Parathyroid adenoma (tissue), 2 donors: ENCODE measurements around the gene TEKTIP1.
A peak's percentile ranks its signal among the peaks of the same experiment; 100 is the strongest.
"Not testable (repeated sequence)": the region's sequence is repeated elsewhere in the genome, so short reads cannot be mapped to it uniquely, and the experiment has no call there.

ENCODE experiments used
- H2AFZ ChIP-seq: fragments of 300-600 bp; sonication (generic); one replicate; pipeline ENCODE4 v1.7.0; 2017; ENCODE audit warnings: antibody characterized with exemption, mild to moderate bottlenecking
- H3K27ac ChIP-seq: fragments of 300-600 bp; sonication (generic); one replicate; pipeline ENCODE4 v1.7.0; 2017
- H3K27me3 ChIP-seq: fragments of 300-600 bp; sonication (generic); one replicate; pipeline ENCODE4 v1.7.0; 2017; ENCODE audit warnings: low read length; ENCODE audit not compliant: control insufficient read depth, insufficient read depth
- H3K36me3 ChIP-seq: fragments of 300-600 bp; sonication (generic); one replicate; pipeline ENCODE4 v1.7.0; 2017; ENCODE audit warnings: low read length; ENCODE audit not compliant: control insufficient read depth, insufficient read depth
- H3K4me1 ChIP-seq: fragments of 300-600 bp; sonication (generic); one replicate; pipeline ENCODE4 v1.7.0; 2017; ENCODE audit warnings: control low read depth
- H3K4me2 ChIP-seq: fragments of 300-600 bp; sonication (generic); one replicate; pipeline ENCODE4 v1.7.0; 2017; ENCODE audit warnings: low read length
- H3K4me3 ChIP-seq: fragments of 300-600 bp; sonication (generic); one replicate; pipeline ENCODE4 v1.7.0; 2017; ENCODE audit warnings: low read depth, low read length
- H3K79me2 ChIP-seq: fragments of 300-600 bp; sonication (generic); one replicate; pipeline ENCODE4 v1.7.0; 2017; ENCODE audit warnings: control low read depth
- H3K9ac ChIP-seq: fragments of 300-600 bp; sonication (generic); one replicate; pipeline ENCODE4 v1.7.0; 2017; ENCODE audit warnings: mild to moderate bottlenecking
- H3K9me3 ChIP-seq: fragments of 300-600 bp; sonication (generic); one replicate; pipeline ENCODE4 v1.7.0; 2017; ENCODE audit warnings: low read length; ENCODE audit not compliant: control insufficient read depth
- CTCF ChIP-seq: fragments of 300-600 bp; sonication (generic); IDR thresholded peaks from one replicate; pipeline ENCODE4 v1.7.0; 2017; ENCODE audit warnings: antibody characterized with exemption, mild to moderate bottlenecking
- donor health status: primary hyperparathyroidism.

TEKTIP1 gene

GRCh38 chr19:3565139-3565538 lies 26.2 kb downstream of the TEKTIP1 start:
- Histone ChIP-seq H3K9me3 (no peaks in the 10 kb centered on the region), H3K9ac (no peak overlapping the region), H3K27ac (no peak overlapping the region), H3K27me3 (no peaks in the 10 kb centered on the region), H3K4me3 (no peak overlapping the region), H3K4me1 (no peaks in the 10 kb centered on the region), H3K79me2 (no peaks in the 10 kb centered on the region), H2AFZ (no peak overlapping the region), H3K4me2 (no peak overlapping the region), H3K36me3 (no peaks in the 10 kb centered on the region)
- no peak for TF ChIP-seq CTCF

GRCh38 chr19:3570042-3570441 lies 31.1 kb downstream of the TEKTIP1 start:
- H3K27me3 ChIP-seq, H3K9ac ChIP-seq, H2AFZ ChIP-seq, H3K79me2 ChIP-seq, H3K4me2 ChIP-seq, H3K9me3 ChIP-seq, H3K36me3 ChIP-seq, H3K4me1 ChIP-seq, H3K27ac ChIP-seq, H3K4me3 ChIP-seq: not testable (repeated sequence)

GRCh38 chr19:3570606-3571011 lies 31.6 kb downstream of the TEKTIP1 start:
- no peaks in the 10 kb centered on the region for H3K79me2 ChIP-seq
- H3K4me2 ChIP-seq = no peak overlapping the region
- no peak overlapping the region for H3K4me3 ChIP-seq
- no peak overlapping the region for H3K27ac ChIP-seq
- H2AFZ ChIP-seq = no peak overlapping the region
- no peaks in the 10 kb centered on the region for H3K9me3 ChIP-seq
- no peaks in the 10 kb centered on the region for H3K36me3 ChIP-seq
- H3K27me3 ChIP-seq = no peaks in the 10 kb centered on the region
- TF ChIP-seq CTCF = no peak
- no peak overlapping the region for H3K9ac ChIP-seq
- peaks cover 5% of the 10 kb centered on the region for H3K4me1 ChIP-seq

GRCh38 chr19:3572132-3572854 lies 33.3 kb downstream of the TEKTIP1 start:
- Histone ChIP-seq H3K9me3 (no peaks in the 10 kb centered on the region), H3K79me2 (no peaks in the 10 kb centered on the region), H2AFZ (peak overlapping the region; percentile 100), H3K27ac (peak overlapping the region; percentile 40), H3K4me3 (peak overlapping the region; percentile 87), H3K27me3 (no peaks in the 10 kb centered on the region), H3K4me2 (peak overlapping the region; percentile 99), H3K4me1 (peaks cover 5% of the 10 kb centered on the region), H3K9ac (peak overlapping the region; percentile 33), H3K36me3 (no peaks in the 10 kb centered on the region)
- TF ChIP-seq CTCF = no peak

- no peaks in the 10 kb centered on the region for H3K9me3 ChIP-seq
- peak within 1 kb of the TSS; percentile 100 for H2AFZ ChIP-seq
- H3K36me3 ChIP-seq = no peaks in the 10 kb centered on the region
- TF ChIP-seq CTCF = no peak
- no peaks in the 10 kb centered on the region for H3K79me2 ChIP-seq
- peak within 1 kb of the TSS; percentile 99 for H3K4me2 ChIP-seq
- peak within 1 kb of the TSS; percentile 40 for H3K27ac ChIP-seq
- peak within 1 kb of the TSS; percentile 87 for H3K4me3 ChIP-seq
- H3K4me1 ChIP-seq = peaks cover 5% of the 10 kb centered on the region
- H3K27me3 ChIP-seq = no peaks in the 10 kb centered on the region
- H3K9ac ChIP-seq = peak within 1 kb of the TSS; percentile 33
Observed at GRCh38 chr19:3572855-3573161, 33.8 kb downstream of the TEKTIP1 start, which contains the start of gene HMG20B. TSS of gene HMG20B (plus strand) at chr19:3572944. CDS start at chr19:3573310, 366 bp downstream.
